Kidney epithelial cell (primary cell): ENCODE results near the gene CAMTA1. TPM values are rescaled to one million over a fixed set of nuclear protein-coding genes. Genes with fewer than 3 reads are reported as not detected.

Experiments
- DNase-seq: peaks from one replicate; pipeline ENCODE4 v3.0.0-alpha.2; 2010; ENCODE audit warnings: low read depth
- H3K27me3 ChIP-seq: 2 replicates; pipeline ENCODE4 v1.6.0; 2011; ENCODE audit warnings: low read length; ENCODE audit not compliant: control insufficient read depth, insufficient read depth
- H3K36me3 ChIP-seq: 2 replicates; pipeline ENCODE4 v1.5.1; 2011; ENCODE audit warnings: low read length; ENCODE audit not compliant: control insufficient read depth, insufficient read depth
- H3K4me3 ChIP-seq: 2 replicates; pipeline ENCODE4 v1.5.1; 2011; ENCODE audit warnings: low read depth, mild to moderate bottlenecking, control low read depth, low read length
- CTCF ChIP-seq: IDR thresholded peaks from 2 replicates; pipeline ENCODE4 v1.5.1; 2011; ENCODE audit warnings: mild to moderate bottlenecking, moderate library complexity, low read length, control low read depth, inconsistent platforms; ENCODE audit not compliant: insufficient read depth, poor library complexity, severe bottlenecking
- total RNA-seq: library from RNA; depleted of rRNA; stranded (reverse); fragments of >200 nt; gene quantifications from 2 replicates; pipeline ENCODE4 v1.2.3, GENCODE V29; 2015

The CAMTA1 gene
- total RNA-seq, 1 donor from 2014 or later = 76.5 TPM

DNA sequence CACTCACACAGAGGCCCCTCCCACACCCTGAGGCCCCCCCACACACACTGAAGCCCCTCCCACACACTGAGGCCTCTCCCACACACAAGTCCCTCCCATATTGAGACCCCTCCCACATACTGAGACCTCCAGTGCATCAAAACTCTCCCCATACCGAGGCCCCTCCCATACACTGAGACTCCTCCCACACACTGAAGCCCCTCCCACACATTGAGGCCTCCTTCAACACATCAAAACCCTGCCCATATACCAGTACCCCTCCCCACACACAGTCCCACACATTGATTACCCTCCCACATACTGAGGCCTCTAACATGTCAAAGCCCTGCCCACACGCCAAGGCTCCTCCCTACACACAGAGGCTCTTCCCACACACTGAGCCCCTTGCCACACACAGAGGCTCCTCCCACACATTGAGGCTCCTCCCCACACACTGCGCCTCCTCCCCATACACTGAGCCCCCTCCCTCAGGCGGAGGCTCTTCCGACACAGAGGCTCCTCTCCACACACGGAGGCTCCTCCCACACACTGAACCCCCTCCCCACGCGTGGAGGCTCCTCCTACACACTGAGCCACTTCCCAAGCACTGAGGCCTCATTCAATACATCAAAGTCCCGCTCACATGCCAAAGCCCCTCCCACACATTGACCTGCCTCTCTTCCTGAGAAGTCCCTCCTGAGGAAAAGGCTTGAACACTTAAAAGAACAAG is 392.3 kb downstream of the CAMTA1 start:
- peaks cover 10% of the 10 kb centered on the region for H3K27me3 ChIP-seq
- DNase-seq = no peak
- H3K36me3 ChIP-seq = no peaks in the 10 kb centered on the region
- TF ChIP-seq CTCF = no peak
- H3K4me3 ChIP-seq = no peak overlapping the region

DNA sequence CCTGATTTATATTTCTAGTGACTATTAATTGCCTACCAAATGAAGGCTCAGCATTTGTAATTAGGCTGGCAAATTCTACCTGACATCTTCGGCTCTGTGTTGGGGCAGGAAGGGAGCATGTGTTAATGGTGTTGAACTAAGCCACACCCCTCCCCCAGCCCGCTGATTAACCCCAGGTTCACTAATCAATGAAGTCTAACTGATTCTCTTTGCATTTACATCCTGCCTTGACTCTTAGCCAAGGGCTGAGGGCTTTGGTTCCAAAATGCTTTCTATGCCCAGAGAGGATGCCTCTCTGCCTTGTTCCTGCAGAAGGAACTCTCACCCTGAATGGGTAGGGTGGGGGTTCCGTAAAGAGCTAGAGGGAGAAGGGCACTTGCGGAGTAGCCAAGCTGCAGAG is 393.1 kb downstream of the CAMTA1 start:
- H3K27me3 ChIP-seq = peaks cover 5% of the 10 kb centered on the region
- DNase-seq = no peak
- H3K4me3 ChIP-seq = no peak overlapping the region
- no peak for TF ChIP-seq CTCF
- H3K36me3 ChIP-seq = no peaks in the 10 kb centered on the region

DNA sequence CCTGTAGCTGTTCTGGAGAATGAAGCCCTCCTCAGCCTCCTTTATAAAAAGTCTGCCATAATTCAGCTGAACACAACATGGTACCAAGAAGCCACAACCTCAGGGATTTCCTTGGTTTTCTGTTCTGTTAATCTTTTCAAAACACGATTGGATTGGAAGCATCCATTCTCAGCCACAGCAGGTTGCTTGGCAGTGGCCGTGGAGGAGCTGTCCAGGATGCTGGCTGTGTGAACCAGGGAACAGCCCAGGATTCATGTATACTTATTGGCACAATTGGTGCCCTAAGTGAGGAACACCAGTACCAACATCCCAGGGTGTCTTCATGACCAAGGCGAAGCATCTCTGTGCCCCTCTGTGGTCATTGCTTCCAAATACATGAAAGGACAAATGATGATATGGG is 393.5 kb downstream of the CAMTA1 start:
- H3K36me3 ChIP-seq = no peaks in the 10 kb centered on the region
- DNase-seq = no peak
- no peak overlapping the region for H3K4me3 ChIP-seq
- peaks cover 5% of the 10 kb centered on the region for H3K27me3 ChIP-seq
- TF ChIP-seq CTCF = no peak

- TF ChIP-seq CTCF = no peak
- H3K4me3 ChIP-seq = no peak overlapping the region
- no peak for DNase-seq
- H3K36me3 ChIP-seq = no peaks in the 10 kb centered on the region
- no peaks in the 10 kb centered on the region for H3K27me3 ChIP-seq
These were observed 400.5 kb downstream of the CAMTA1 start for GRCh38 chr1:7185721-7186120.

GRCh38 chr1:7186382-7187111 is 401.3 kb downstream of the CAMTA1 start:
- Histone ChIP-seq H3K27me3 (no peaks in the 10 kb centered on the region), H3K36me3 (no peaks in the 10 kb centered on the region), H3K4me3 (no peak overlapping the region)
- no peak for TF ChIP-seq CTCF
- no peak for DNase-seq
